ENCODE results near the gene DISC1.

GRCh38 chr1:231857609-231858135 lies 231.1 kb downstream of the DISC1 start:
- TF ChIP-seq CHD2 (IDR thresholded peaks at IDR 0.05; ENCODE audit: low read length, partially characterized antibody) (no peak), CTCF (IDR thresholded peaks at IDR 0.05) (no peak), USF2 (IDR thresholded peaks at IDR 0.05; ENCODE audit: borderline replicate concordance, low read depth, low read length) (no peak), YY1 (IDR thresholded peaks at IDR 0.05; ENCODE audit: low read depth) (no peak), TAF1 (IDR thresholded peaks at IDR 0.05; ENCODE audit: borderline replicate concordance, low read depth, low read length) (no peak), GABPA (IDR thresholded peaks at IDR 0.05; ENCODE audit: low read depth) (no peak), NFIC (IDR thresholded peaks at IDR 0.05; ENCODE audit: borderline replicate concordance) (no peak), POLR2AphosphoS5 (IDR thresholded peaks at IDR 0.05; ENCODE audit: low read depth, low read length) (no peak), FOXJ3 (CRISPR knock-in tag; IDR thresholded peaks at IDR 0.05) (no peak), SIN3A (IDR thresholded peaks at IDR 0.05; ENCODE audit: borderline replicate concordance, low read depth, low read length) (no peak), REST (IDR thresholded peaks at IDR 0.05; ENCODE audit: low read depth, low read length) (no peak), JUND (IDR thresholded peaks at IDR 0.05) (no peak), EZH2phosphoT487 (IDR thresholded peaks at IDR 0.05; ENCODE audit: borderline replicate concordance, low read depth) (no peak), FOXM1 (IDR thresholded peaks at IDR 0.05; ENCODE audit: low read depth) (no peak)

Measured in SK-N-SH (cell line).